ENCODE measurements around the gene FOXC1.

DNA sequence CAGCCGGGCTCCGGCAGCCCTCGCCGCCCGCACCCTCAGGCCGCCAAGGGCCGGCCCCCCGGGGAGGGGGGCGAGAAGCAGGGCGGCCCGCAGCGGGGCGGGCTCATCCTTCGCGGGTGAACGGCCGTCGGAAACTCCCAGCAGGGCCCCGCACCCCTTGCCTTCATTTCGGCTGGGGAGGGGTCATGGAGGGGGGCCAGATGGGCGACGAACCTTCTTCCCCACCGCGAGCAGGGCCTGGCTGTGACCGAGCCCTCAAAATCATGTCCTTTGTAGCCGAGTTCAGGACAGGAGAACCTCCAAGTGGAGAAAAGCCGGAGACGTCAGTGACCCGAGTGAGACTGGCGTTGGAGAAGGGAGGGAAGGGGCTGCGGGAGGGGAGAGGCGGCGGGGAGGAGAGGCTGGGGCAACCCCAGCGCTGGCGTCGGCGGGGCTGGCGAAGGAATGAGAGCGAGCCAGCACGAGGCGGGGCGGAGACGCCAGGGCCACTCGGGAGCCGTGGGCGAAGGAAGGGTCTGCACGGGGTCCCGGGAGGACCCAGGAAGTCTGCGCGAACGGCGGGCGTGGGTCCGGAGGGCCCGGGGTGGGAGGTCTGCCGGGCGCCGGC lies 571 bp upstream of the FOXC1 start:
- TF ChIP-seq CTCF (IDR thresholded peaks at IDR 0.05; ENCODE audit: borderline replicate concordance, extremely low read depth, low read length, poor library complexity, severe bottlenecking) (no peak), EZH2 (IDR thresholded peaks at IDR 0.05; ENCODE audit: borderline replicate concordance, low read depth, low read length, severe bottlenecking) (no peak)
